Stomach smooth muscle (tissue), 2 donors: Measurements from ENCODE around the gene PGS1.

Source experiments
- H3K27ac ChIP-seq: one replicate; pipeline ENCODE4 v1.7.0; 2013; ENCODE audit warnings: mild to moderate bottlenecking, low read length, inconsistent platforms
- H3K27me3 ChIP-seq, 2 donors: one replicate each; pipeline ENCODE4 v1.7.0; 2013; ENCODE audit warnings: low read length in 2 of 2; ENCODE audit not compliant: insufficient read depth in 2 of 2, control insufficient read depth in 1 of 2
- H3K36me3 ChIP-seq, 2 donors: one replicate each; pipeline ENCODE4 v1.7.0; 2013; ENCODE audit warnings: low read length in 2 of 2; ENCODE audit not compliant: control insufficient read depth in 2 of 2, insufficient read depth in 2 of 2
- H3K4me1 ChIP-seq: one replicate; pipeline ENCODE4 v1.7.0; 2013; ENCODE audit warnings: low read length; ENCODE audit not compliant: control insufficient read depth, insufficient read depth
- H3K4me3 ChIP-seq, 2 donors: one replicate each; pipeline ENCODE4 v1.7.0; 2013; ENCODE audit warnings: low read length in 2 of 2
- H3K9ac ChIP-seq, 2 donors: one replicate each; pipeline ENCODE4 v1.7.0; 2013; ENCODE audit warnings: low read length in 2 of 2, mild to moderate bottlenecking in 1 of 2
- H3K9me3 ChIP-seq, 2 donors: one replicate each; pipeline ENCODE4 v1.7.0; 2013; ENCODE audit warnings: low read length in 2 of 2; ENCODE audit not compliant: control insufficient read depth in 2 of 2
- donor health status: healthy.
- donor health status: Pancreatic carcinoma.

PGS1 gene

GRCh38 chr17:78340183-78340955 is 38.1 kb upstream of the PGS1 start:
- H3K36me3 ChIP-seq, result no peaks in the 10 kb centered on the region
- H3K4me1 ChIP-seq, result peaks cover 29% of the 10 kb centered on the region
- peak overlapping the region; percentile 37 for H3K27ac ChIP-seq
- no peak overlapping the region for H3K4me3 ChIP-seq
- no peaks in the 10 kb centered on the region for H3K9me3 ChIP-seq
- no peak overlapping the region for H3K9ac ChIP-seq
- no peaks in the 10 kb centered on the region for H3K27me3 ChIP-seq

GRCh38 chr17:78341559-78342448 is 36.6 kb upstream of the PGS1 start:
- Histone ChIP-seq H3K27me3 (no peaks in the 10 kb centered on the region), H3K4me3 (peak overlapping the region; percentile 42 to 67), H3K9me3 (no peaks in the 10 kb centered on the region), H3K36me3 (no peaks in the 10 kb centered on the region), H3K9ac (peak overlapping the region; percentile 62 to 81), H3K27ac (peak overlapping the region; percentile 91), H3K4me1 (peaks cover 35% of the 10 kb centered on the region)

DNA sequence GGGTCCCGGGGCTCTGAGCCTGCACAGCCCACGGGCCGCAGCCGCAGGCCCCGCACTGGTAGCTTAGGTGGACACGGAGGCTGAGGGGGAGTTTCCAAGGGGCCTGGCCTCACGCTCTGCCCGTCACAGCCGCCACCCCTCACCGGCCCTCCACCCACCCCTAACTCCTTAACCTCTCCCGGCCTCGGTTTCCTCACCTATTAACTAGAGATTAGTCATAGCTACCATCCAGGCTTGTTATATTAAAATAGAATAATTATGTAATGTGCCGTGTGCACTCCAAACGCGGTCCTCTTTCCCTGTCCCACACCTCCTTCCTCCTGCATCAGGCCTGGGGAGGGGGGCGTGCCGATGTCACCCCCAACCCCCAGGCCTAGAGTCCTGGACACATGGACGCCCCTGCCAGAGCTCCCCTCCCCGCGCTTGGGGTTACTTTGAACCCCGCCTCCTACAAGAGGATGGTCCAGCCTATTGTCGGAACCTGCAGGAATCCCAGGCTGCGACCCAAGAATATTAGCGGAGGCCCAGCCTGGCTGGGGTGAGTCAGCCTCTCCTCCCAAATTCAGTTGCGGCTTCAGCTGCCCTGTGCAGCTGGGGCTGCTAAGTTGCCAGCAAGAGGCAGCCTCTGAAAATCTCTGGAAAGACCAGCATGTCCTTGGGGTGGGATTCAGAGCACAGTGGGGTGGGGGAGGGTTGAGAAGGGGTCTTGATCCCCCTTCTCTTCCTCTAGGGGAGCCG is 35.8 kb upstream of the PGS1 start:
- Histone ChIP-seq H3K36me3 (no peaks in the 10 kb centered on the region), H3K27me3 (no peaks in the 10 kb centered on the region), H3K4me1 (peaks cover 35% of the 10 kb centered on the region), H3K9me3 (no peaks in the 10 kb centered on the region), H3K9ac (peak overlapping the region; percentile 55 to 81), H3K27ac (peak overlapping the region; percentile 91), H3K4me3 (peak overlapping the region; percentile 42 to 67)

DNA sequence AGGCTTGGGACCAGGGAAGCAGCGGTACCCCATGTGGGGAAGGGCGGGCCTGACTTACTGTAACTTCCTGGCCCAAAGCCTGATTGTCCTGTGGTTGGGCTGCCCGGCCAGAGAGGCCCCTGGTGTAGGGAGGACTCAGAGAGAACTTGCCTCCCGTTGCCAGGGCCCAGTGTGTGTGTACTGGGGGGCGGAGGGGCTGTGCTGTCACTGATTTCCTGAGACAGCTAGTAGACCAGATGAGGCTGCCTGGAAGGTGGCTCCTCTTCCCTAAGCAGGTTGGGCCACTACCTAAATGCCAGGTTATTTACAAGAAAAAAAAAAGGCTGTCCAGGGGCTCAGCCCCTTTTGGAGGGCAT is 35.3 kb upstream of the PGS1 start:
- peak overlapping the region; percentile 91 for H3K27ac ChIP-seq
- H3K9ac ChIP-seq, result peak overlapping the region; percentile 55 to 81
- peaks cover 35% of the 10 kb centered on the region for H3K4me1 ChIP-seq
- H3K27me3 ChIP-seq, result no peaks in the 10 kb centered on the region
- peak overlapping the region; percentile 37 to 67 for H3K4me3 ChIP-seq
- no peaks in the 10 kb centered on the region for H3K36me3 ChIP-seq
- no peaks in the 10 kb centered on the region for H3K9me3 ChIP-seq

GRCh38 chr17:78343543-78344201 is 34.8 kb upstream of the PGS1 start:
- Histone ChIP-seq H3K27ac (peak overlapping the region; percentile 91), H3K9ac (peak overlapping the region; percentile 55 to 81), H3K27me3 (no peaks in the 10 kb centered on the region), H3K9me3 (no peaks in the 10 kb centered on the region), H3K4me3 (peak overlapping the region in 1 of 2 donors; percentile 67), H3K4me1 (peaks cover 35% of the 10 kb centered on the region), H3K36me3 (no peaks in the 10 kb centered on the region)

DNA sequence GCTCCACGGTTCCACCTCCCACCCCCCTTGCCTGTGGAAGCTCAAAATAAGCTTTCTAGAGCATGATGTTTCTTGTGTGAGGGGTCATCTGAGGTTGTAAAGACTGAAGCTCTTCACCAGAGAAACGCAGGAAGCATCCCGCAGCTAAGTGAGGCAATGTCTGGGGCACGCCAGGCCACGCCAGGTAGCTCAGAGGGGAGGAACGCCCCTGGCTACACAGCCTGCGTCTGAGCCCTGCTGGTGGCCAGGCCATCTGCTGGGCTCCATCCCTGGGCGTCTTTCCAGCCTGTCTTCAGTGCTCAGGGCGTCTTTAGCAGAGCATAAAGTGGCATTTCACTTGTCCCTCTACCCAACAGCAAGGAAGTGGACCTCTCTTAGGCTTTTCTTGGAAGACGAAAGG is 33.8 kb upstream of the PGS1 start:
- H3K27ac ChIP-seq, result no peak overlapping the region
- H3K4me3 ChIP-seq, result no peak overlapping the region
- H3K9ac ChIP-seq, result no peak overlapping the region
- no peaks in the 10 kb centered on the region for H3K36me3 ChIP-seq
- H3K4me1 ChIP-seq, result peaks cover 35% of the 10 kb centered on the region
- no peaks in the 10 kb centered on the region for H3K27me3 ChIP-seq
- H3K9me3 ChIP-seq, result no peaks in the 10 kb centered on the region

GRCh38 chr17:78345172-78345571 is 33.3 kb upstream of the PGS1 start:
- Histone ChIP-seq H3K27ac (no peak overlapping the region), H3K4me3 (no peak overlapping the region), H3K27me3 (no peaks in the 10 kb centered on the region), H3K36me3 (no peaks in the 10 kb centered on the region), H3K9ac (no peak overlapping the region), H3K4me1 (peaks cover 35% of the 10 kb centered on the region), H3K9me3 (no peaks in the 10 kb centered on the region)

DNA sequence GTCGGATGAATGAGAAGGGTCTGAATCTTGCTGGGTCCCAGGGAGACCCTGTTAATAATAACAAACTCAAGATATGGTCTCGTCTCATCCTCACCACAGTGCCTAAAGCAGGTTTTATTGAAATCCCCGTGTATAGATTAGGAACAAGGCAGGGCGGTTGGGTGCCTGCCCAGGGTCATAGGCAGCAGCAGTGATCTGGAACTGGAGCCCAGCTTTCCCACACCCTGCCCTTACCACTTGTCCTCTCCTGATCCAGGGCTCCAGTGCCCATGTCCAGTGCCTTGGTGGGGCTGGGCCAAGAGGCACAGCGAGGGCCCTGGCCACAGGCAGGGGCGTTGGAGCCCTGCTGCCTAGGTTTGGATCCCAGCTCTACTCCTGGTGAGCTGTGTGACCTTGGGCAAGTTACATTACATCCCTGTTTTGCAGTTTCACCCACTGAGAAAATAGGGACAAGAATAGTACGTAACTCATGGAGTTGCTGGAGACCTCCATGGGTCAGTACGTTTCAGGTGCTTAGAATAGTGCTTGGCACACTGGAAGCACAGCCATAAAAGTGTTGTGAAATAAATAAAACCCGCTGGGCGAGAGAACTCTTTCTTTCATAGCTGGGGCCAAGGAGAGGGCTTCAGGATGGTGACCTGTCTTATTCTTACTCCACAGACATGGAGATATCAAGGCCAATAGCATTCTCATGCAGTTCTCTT is 32.5 kb upstream of the PGS1 start:
- Histone ChIP-seq H3K9ac (no peak overlapping the region), H3K4me3 (no peak overlapping the region), H3K36me3 (no peaks in the 10 kb centered on the region), H3K27me3 (no peaks in the 10 kb centered on the region), H3K27ac (no peak overlapping the region), H3K4me1 (peaks cover 38% of the 10 kb centered on the region), H3K9me3 (no peaks in the 10 kb centered on the region)

DNA sequence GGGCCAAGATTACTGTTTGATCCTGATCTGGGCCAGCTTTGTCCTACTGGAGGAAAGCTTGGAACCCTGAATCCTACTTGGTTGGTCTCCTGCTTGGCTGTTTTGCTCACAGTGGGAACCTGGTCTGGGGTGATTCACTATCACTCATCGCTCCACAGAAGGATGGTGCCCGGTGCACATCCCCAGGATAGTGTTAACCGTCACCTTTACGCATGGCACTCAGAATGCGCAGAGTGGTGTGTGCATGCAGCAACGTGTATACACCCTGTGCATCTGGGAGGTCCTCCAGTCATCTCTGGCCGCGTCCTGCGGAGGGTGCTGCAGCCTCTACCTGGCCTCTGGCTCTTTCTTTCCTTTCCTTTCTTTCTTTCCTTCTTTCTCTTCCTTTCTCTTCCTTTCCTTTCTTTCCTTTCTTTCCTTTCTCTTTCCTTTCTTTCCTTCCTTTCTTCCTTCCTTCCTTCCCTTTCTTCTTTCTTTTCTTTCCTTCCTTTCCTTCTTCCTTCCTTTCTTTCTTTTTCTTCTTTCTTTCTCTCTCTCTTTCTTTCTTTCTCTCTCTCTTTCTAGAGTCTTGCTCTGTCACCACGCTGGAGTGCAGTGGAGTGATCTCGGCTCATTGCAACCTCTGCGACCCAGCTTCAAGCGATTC is 31.7 kb upstream of the PGS1 start:
- Histone ChIP-seq H3K36me3 (no peaks in the 10 kb centered on the region), H3K4me3 (no peak overlapping the region), H3K9me3 (no peaks in the 10 kb centered on the region), H3K27me3 (no peaks in the 10 kb centered on the region), H3K9ac (no peak overlapping the region), H3K27ac (no peak overlapping the region), H3K4me1 (peaks cover 40% of the 10 kb centered on the region)
